Measurements from ENCODE around the gene CPT2. TPM values are rescaled to one million over a fixed set of nuclear protein-coding genes. Genes with fewer than 3 reads are reported as not detected.
A peak's percentile ranks its signal among the peaks of the same experiment; 100 is the strongest.

The CPT2 gene
- total and polyA plus RNA-seq, 9 of the 15 experiments (the other 6 are each of a cell fraction or from before 2014, with no cell fraction given): 7.6 to 25.1 (median 16.8) TPM

GRCh38 chr1:53183095-53183990 lies 13.3 kb upstream of the CPT2 start (continued):
- TF ChIP-seq ZBTB33 (CRISPR knock-in tag; IDR thresholded peaks at IDR 0.05) (no peak), BCL6 (CRISPR knock-in tag; IDR thresholded peaks at IDR 0.05) (no peak), PPARD (CRISPR knock-in tag; IDR thresholded peaks at IDR 0.05) (no peak), ZNF274 (IDR thresholded peaks at IDR 0.05; ENCODE audit: borderline replicate concordance, low read depth, low read length) (no peak), YY1 (IDR thresholded peaks at IDR 0.05; ENCODE audit: borderline replicate concordance in 1 of 3, control insufficient read depth in 1 of 3, extremely low read depth in 1 of 3, insufficient read depth in 3 of 3, insufficient read length in 1 of 3, insufficient replicate concordance in 2 of 3, low read depth in 1 of 3, low read length in 2 of 3) (peak in 1 of 3 experiments; percentile 66), TEAD4 (IDR thresholded peaks at IDR 0.05; ENCODE audit: low read length) (no peak), TEAD4 (CRISPR knock-in tag; IDR thresholded peaks at IDR 0.05; ENCODE audit: borderline replicate concordance) (no peak), NKRF (IDR thresholded peaks at IDR 0.05; ENCODE audit: borderline replicate concordance) (no peak), CEBPZ (IDR thresholded peaks at IDR 0.05; ENCODE audit: borderline replicate concordance, low read depth, low read length) (no peak), ZBTB7A (IDR thresholded peaks at IDR 0.05; ENCODE audit: borderline replicate concordance, control insufficient read depth, low read depth, low read length) (peak; percentile 45; the same call in 1 of the 2 replicates), XRCC5 (IDR thresholded peaks at IDR 0.05; ENCODE audit: low read depth, low read length) (no peak), EWSR1 (IDR thresholded peaks at IDR 0.05; ENCODE audit: borderline replicate concordance, low read depth, partially characterized antibody) (no peak), TFAP4 (CRISPR knock-in tag; IDR thresholded peaks at IDR 0.05; ENCODE audit: borderline replicate concordance) (no peak), ZNF311 (CRISPR knock-in tag; IDR thresholded peaks at IDR 0.05) (no peak), ZNF133 (CRISPR knock-in tag; IDR thresholded peaks at IDR 0.05) (no peak)
